Stomach (tissue), 4 donors: Measurements from ENCODE around the gene TNFRSF14.

Source experiments
- CTCF ChIP-seq, 7 experiments: fragments of 450-650 bp in 4 of 7; fragments of 200-600 bp in 3 of 7; sonication (generic) in 3 of 7; IDR thresholded peaks; one replicate each; pipeline ENCODE4 v1.5.1; 2016 to 2019; ENCODE audit warnings: antibody characterized with exemption in 7 of 7, control low read depth in 2 of 7, mild to moderate bottlenecking in 1 of 7
- EP300 ChIP-seq: sonication (generic); formaldehyde crosslinking; IDR thresholded peaks from one replicate; pipeline ENCODE4 v1.6.1; 2017; ENCODE audit warnings: antibody characterized with exemption
- POLR2A ChIP-seq, 4 donors: fragments of 450-650 bp; IDR thresholded peaks; one replicate each; pipeline ENCODE4 v1.6.1; 2016; ENCODE audit warnings: antibody characterized with exemption in 4 of 4, control low read depth in 2 of 4, mild to moderate bottlenecking in 1 of 4, moderate library complexity in 1 of 4
- POLR2AphosphoS5 ChIP-seq, 3 donors: sonication (generic); formaldehyde crosslinking; IDR thresholded peaks; one replicate each; pipeline ENCODE4 v1.6.1; 2016; ENCODE audit warnings: antibody characterized with exemption in 3 of 3

GRCh38 chr1:2519029-2519685 is 37.0 kb upstream of the TNFRSF14 start:
- TF ChIP-seq CTCF (IDR thresholded peaks at IDR 0.05): no peak
- no peak for TF ChIP-seq EP300
- TF ChIP-seq POLR2A (IDR thresholded peaks at IDR 0.05): no peak
- no peak for TF ChIP-seq POLR2AphosphoS5 (IDR thresholded peaks at IDR 0.05)
